ENCODE data around the gene HOXB13.

HOXB13 gene

GRCh38 chr17:48748718-48749566 is 20.4 kb upstream of the HOXB13 start:
- no peak for DNase-seq

GRCh38 chr17:48747445-48748363 is 19.2 kb upstream of the HOXB13 start:
- no peak for DNase-seq

- DNase-seq = no peak
Measured at GRCh38 chr17:48746916-48747444, 18.4 kb upstream of the HOXB13 start.

- no peak for DNase-seq
Measured at GRCh38 chr17:48745381-48746275, 17.1 kb upstream of the HOXB13 start.

GRCh38 chr17:48740537-48740936 is 12.0 kb upstream of the HOXB13 start:
- DNase-seq = no peak

GRCh38 chr17:48738803-48739526 is 10.4 kb upstream of the HOXB13 start:
- no peak for DNase-seq

GRCh38 chr17:48738424-48738802 is 9.9 kb upstream of the HOXB13 start:
- no peak for DNase-seq

GRCh38 chr17:48737330-48738043 is 8.9 kb upstream of the HOXB13 start:
- no peak for DNase-seq

GRCh38 chr17:48735062-48735351 is 6.5 kb upstream of the HOXB13 start:
- DNase-seq = no peak

GRCh38 chr17:48734333-48735061 is 5.9 kb upstream of the HOXB13 start:
- no peak for DNase-seq

GRCh38 chr17:48733632-48734328 is 5.2 kb upstream of the HOXB13 start:
- no peak for DNase-seq

- no peak for DNase-seq
Measured at GRCh38 chr17:48732688-48733629, 4.4 kb upstream of the HOXB13 start.

- no peak for DNase-seq
Measured at GRCh38 chr17:48731355-48731754, 2.8 kb upstream of the HOXB13 start.

- no peak for DNase-seq
Measured at GRCh38 chr17:48730240-48730550, 1.6 kb upstream of the HOXB13 start.

- no peak for DNase-seq
Measured at GRCh38 chr17:48729335-48730239, 1.0 kb upstream of the HOXB13 start.

GRCh38 chr17:48727415-48728175 is 955 bp downstream of the HOXB13 start:
- DNase-seq = no peak

- DNase-seq = no peak
Measured at GRCh38 chr17:48726916-48727286, 1.6 kb downstream of the HOXB13 start.

Data from NCI-H1694 treated with DMSO at 0.1 percent for 48 hours (cell line).